ENCODE measurements around the gene S100A10.

- TF ChIP-seq CTCF (IDR thresholded peaks at IDR 0.05; ENCODE audit: borderline replicate concordance, extremely low read depth, low read length, poor library complexity, severe bottlenecking) (no peak), EZH2 (IDR thresholded peaks at IDR 0.05; ENCODE audit: borderline replicate concordance, low read depth, low read length, severe bottlenecking) (no peak)
These were observed 27.2 kb upstream of the S100A10 start for GRCh38 chr1:152020849-152021248.
